SJSA1 (cell line): ENCODE data around the gene LRP2. TPM values are rescaled to one million over a fixed set of nuclear protein-coding genes. Genes with fewer than 3 reads are reported as not detected.
"Not testable (repeated sequence)": the region's sequence is repeated elsewhere in the genome, so short reads cannot be mapped to it uniquely, and the experiment has no call there.

Experiments
- DNase-seq, 2 experiments: peaks; one replicate each; pipeline ENCODE4 v3.0.0-alpha.2; 2015 to 2020; ENCODE audit warnings: low spot score in 2 of 2, low read depth in 1 of 2
- H3K27ac ChIP-seq: fragments of 250-450 bp; sonication (Bioruptor Pico); 2 replicates; pipeline ENCODE4 v1.5.1; 2020; ENCODE audit warnings: mild to moderate bottlenecking, moderate library complexity
- H3K27me3 ChIP-seq: fragments of 250-450 bp; sonication (Bioruptor Pico); replicated peaks from 2 replicates; pipeline ENCODE4 v1.5.1; 2020; ENCODE audit warnings: mild to moderate bottlenecking, moderate library complexity
- H3K36me3 ChIP-seq: fragments of 250-450 bp; sonication (Bioruptor Pico); 2 replicates; pipeline ENCODE4 v1.5.1; 2020; ENCODE audit warnings: mild to moderate bottlenecking
- H3K4me1 ChIP-seq: fragments of 250-450 bp; sonication (Bioruptor Pico); replicated peaks from 2 replicates; pipeline ENCODE4 v1.6.1; 2021; ENCODE audit warnings: mild to moderate bottlenecking
- H3K4me3 ChIP-seq: fragments of 250-450 bp; sonication (Bioruptor Pico); 2 replicates; pipeline ENCODE4 v1.5.1; 2020; ENCODE audit warnings: mild to moderate bottlenecking
- H3K9me3 ChIP-seq: fragments of 250-450 bp; sonication (Bioruptor Pico); replicated peaks from 2 replicates; pipeline ENCODE4 v1.5.1; 2020; ENCODE audit warnings: mild to moderate bottlenecking
- total RNA-seq: library from RNA; depleted of rRNA; stranded (reverse); fragments of >200 nt; shearing (Covaris generic); gene quantifications from 2 replicates; pipeline ENCODE4 v1.2.3, GENCODE V29; 2014

LRP2 gene
- total RNA-seq, 1 experiment from 2014 or later, result 0.11 TPM

- no peak for DNase-seq
- Histone ChIP-seq H3K9me3 (no peaks in the 10 kb centered on the region), H3K4me3 (no peak overlapping the region)
Measured at GRCh38 chr2:169339657-169340056, 22.7 kb downstream of the LRP2 start.

GRCh38 chr2:169336695-169337094 lies 25.6 kb downstream of the LRP2 start:
- Histone ChIP-seq H3K9me3 (no peaks in the 10 kb centered on the region), H3K4me1 (no peaks in the 10 kb centered on the region), H3K4me3 (no peak overlapping the region), H3K27ac (no peak overlapping the region), H3K36me3 (no peaks in the 10 kb centered on the region), H3K27me3 (no peaks in the 10 kb centered on the region; the same call in 1 of the 2 replicates)
- DNase-seq, result no peak

More at GRCh38 chr2:169339657-169340056, 22.7 kb downstream of the LRP2 start:
- H3K27ac ChIP-seq, result no peak overlapping the region
- no peaks in the 10 kb centered on the region; the same call in 1 of the 2 replicates for H3K27me3 ChIP-seq
- H3K36me3 ChIP-seq, result no peaks in the 10 kb centered on the region
- H3K4me1 ChIP-seq, result no peaks in the 10 kb centered on the region

- Histone ChIP-seq H3K4me3 (no peak overlapping the region), H3K27me3 (no peaks in the 10 kb centered on the region), H3K27ac (no peak overlapping the region), H3K4me1 (no peaks in the 10 kb centered on the region), H3K9me3 (no peaks in the 10 kb centered on the region), H3K36me3 (no peaks in the 10 kb centered on the region)
- DNase-seq, result no peak
Measured at GRCh38 chr2:169330555-169331198, 31.7 kb downstream of the LRP2 start.

GRCh38 chr2:169329688-169330554 lies 32.4 kb downstream of the LRP2 start:
- no peak for DNase-seq
- Histone ChIP-seq H3K9me3 (no peaks in the 10 kb centered on the region), H3K4me1 (no peaks in the 10 kb centered on the region), H3K27ac (no peak overlapping the region), H3K4me3 (no peak overlapping the region), H3K27me3 (no peaks in the 10 kb centered on the region), H3K36me3 (no peaks in the 10 kb centered on the region)

GRCh38 chr2:169328785-169329184 lies 33.5 kb downstream of the LRP2 start:
- no peak overlapping the region for H3K4me3 ChIP-seq
- no peak overlapping the region for H3K27ac ChIP-seq
- no peaks in the 10 kb centered on the region for H3K9me3 ChIP-seq
- no peaks in the 10 kb centered on the region for H3K4me1 ChIP-seq
- no peak for DNase-seq
- H3K27me3 ChIP-seq, result no peaks in the 10 kb centered on the region
- no peaks in the 10 kb centered on the region for H3K36me3 ChIP-seq

- not testable (repeated sequence) for H3K4me3 ChIP-seq, DNase-seq, H3K27me3 ChIP-seq, H3K36me3 ChIP-seq, H3K9me3 ChIP-seq, H3K27ac ChIP-seq, H3K4me1 ChIP-seq
Measured at GRCh38 chr2:169327837-169328236, 34.5 kb downstream of the LRP2 start.

GRCh38 chr2:169325886-169326285 lies 36.4 kb downstream of the LRP2 start:
- H3K4me1 ChIP-seq, H3K9me3 ChIP-seq, DNase-seq, H3K4me3 ChIP-seq, H3K27ac ChIP-seq, H3K36me3 ChIP-seq, H3K27me3 ChIP-seq: not testable (repeated sequence)

- H3K4me1 ChIP-seq, result no peaks in the 10 kb centered on the region
- H3K9me3 ChIP-seq, result no peaks in the 10 kb centered on the region
- DNase-seq, result no peak
- H3K36me3 ChIP-seq, result no peaks in the 10 kb centered on the region
- no peak overlapping the region for H3K4me3 ChIP-seq
- no peaks in the 10 kb centered on the region; the same call in 1 of the 2 replicates for H3K27me3 ChIP-seq
- H3K27ac ChIP-seq, result no peak overlapping the region
Measured at GRCh38 chr2:169324581-169325260, 37.6 kb downstream of the LRP2 start.

- no peaks in the 10 kb centered on the region for H3K9me3 ChIP-seq
- H3K27ac ChIP-seq, result no peak overlapping the region
- no peaks in the 10 kb centered on the region for H3K36me3 ChIP-seq
- H3K4me3 ChIP-seq, result no peak overlapping the region
- H3K4me1 ChIP-seq, result no peaks in the 10 kb centered on the region
- H3K27me3 ChIP-seq, result no peaks in the 10 kb centered on the region; the same call in 1 of the 2 replicates
- no peak for DNase-seq
Measured at GRCh38 chr2:169323841-169324240, 38.5 kb downstream of the LRP2 start.

GRCh38 chr2:169320561-169320960 lies 41.8 kb downstream of the LRP2 start:
- Histone ChIP-seq H3K27me3 (no peaks in the 10 kb centered on the region; the same call in 1 of the 2 replicates), H3K4me3 (no peak overlapping the region), H3K4me1 (no peaks in the 10 kb centered on the region), H3K9me3 (no peaks in the 10 kb centered on the region), H3K36me3 (no peaks in the 10 kb centered on the region), H3K27ac (no peak overlapping the region)
- DNase-seq, result no peak

- no peaks in the 10 kb centered on the region for H3K4me1 ChIP-seq
- H3K27me3 ChIP-seq, result no peaks in the 10 kb centered on the region
- H3K9me3 ChIP-seq, result no peaks in the 10 kb centered on the region
- no peak overlapping the region for H3K27ac ChIP-seq
- DNase-seq, result no peak
- H3K4me3 ChIP-seq, result no peak overlapping the region
- H3K36me3 ChIP-seq, result no peaks in the 10 kb centered on the region
Measured at GRCh38 chr2:169315357-169315756, 47.0 kb downstream of the LRP2 start.

- H3K4me1 ChIP-seq, H3K27ac ChIP-seq, H3K9me3 ChIP-seq, H3K27me3 ChIP-seq, H3K4me3 ChIP-seq, DNase-seq, H3K36me3 ChIP-seq: not testable (repeated sequence)
Measured at GRCh38 chr2:169308349-169308748, 54.0 kb downstream of the LRP2 start.

GRCh38 chr2:169304689-169305088 lies 57.6 kb downstream of the LRP2 start:
- DNase-seq, H3K4me3 ChIP-seq, H3K27me3 ChIP-seq, H3K9me3 ChIP-seq, H3K27ac ChIP-seq, H3K4me1 ChIP-seq, H3K36me3 ChIP-seq: not testable (repeated sequence)
